Central memory CD4-positive, alpha-beta T cell (primary cell): ENCODE results near the gene ANTKMT.

Experiments used
- DNase-seq: peaks from one replicate; pipeline ENCODE4 v3.0.0; 2022

The ANTKMT gene

DNA sequence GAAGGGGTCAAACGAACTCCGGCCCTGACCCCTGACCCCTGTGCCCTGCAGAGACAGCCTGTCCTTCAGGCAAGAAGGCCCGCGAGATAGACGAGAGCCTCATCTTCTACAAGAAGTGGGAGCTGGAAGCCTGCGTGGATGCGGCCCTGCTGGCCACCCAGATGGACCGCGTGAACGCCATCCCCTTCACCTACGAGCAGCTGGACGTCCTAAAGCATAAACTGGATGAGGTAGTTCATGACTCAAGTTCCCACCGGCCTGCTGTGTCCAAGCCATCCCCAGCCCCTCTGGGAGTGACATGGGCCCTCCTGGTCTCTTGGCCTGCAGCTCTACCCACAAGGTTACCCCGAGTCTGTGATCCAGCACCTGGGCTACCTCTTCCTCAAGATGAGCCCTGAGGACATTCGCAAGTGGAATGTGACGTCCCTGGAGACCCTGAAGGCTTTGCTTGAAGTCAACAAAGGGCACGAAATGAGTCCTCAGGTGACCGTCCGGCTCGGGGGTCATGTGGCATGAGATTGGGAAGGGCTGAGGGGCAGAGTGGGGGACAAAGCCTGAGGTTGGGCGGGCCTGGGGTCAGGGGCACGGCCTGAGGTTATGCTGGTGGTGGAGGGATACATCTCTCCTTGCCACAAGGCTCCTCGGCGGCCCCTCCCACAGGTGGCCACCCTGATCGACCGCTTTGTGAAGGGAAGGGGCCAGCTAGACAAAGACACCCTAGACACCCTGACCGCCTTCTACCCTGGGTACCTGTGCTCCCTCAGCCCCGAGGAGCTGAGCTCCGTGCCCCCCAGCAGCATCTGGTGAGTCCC, 45.3 kb downstream of the ANTKMT start:
- no peak for DNase-seq

DNA sequence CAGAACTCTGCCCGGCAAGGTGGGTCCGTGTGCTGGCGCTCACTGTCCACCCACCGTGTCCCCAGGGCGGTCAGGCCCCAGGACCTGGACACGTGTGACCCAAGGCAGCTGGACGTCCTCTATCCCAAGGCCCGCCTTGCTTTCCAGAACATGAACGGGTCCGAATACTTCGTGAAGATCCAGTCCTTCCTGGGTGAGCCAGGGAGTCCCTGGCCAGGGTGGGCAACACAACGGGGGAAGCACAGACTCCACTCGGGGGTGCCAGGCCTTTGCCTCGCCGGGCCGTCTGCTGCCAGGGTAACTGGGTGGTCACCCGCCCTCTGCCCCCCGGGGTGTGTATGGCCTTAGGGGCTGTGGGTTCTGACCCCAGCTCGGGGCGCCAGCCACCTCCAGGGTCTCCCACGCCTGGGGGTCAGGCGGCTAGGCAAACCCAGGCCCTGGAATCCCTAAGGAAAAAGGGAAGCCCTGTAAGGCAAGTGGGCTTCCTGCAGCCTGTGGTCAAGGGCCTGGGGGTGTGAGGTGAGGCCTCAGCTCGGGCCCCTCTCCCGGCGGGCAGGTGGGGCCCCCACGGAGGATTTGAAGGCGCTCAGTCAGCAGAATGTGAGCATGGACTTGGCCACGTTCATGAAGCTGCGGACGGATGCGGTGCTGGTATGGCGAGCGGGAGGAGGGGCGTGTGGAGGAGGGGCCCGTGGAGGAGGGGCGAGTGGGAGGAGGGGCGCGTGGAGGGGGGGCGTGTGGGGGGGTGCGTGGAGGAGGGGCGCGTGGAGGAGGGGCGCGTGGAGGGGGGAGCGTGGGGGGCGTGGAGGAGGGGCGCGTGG, 46.1 kb downstream of the ANTKMT start:
- no peak for DNase-seq

- DNase-seq: no peak
Measured at GRCh38 chr16:767743-768235, 46.8 kb downstream of the ANTKMT start.

DNA sequence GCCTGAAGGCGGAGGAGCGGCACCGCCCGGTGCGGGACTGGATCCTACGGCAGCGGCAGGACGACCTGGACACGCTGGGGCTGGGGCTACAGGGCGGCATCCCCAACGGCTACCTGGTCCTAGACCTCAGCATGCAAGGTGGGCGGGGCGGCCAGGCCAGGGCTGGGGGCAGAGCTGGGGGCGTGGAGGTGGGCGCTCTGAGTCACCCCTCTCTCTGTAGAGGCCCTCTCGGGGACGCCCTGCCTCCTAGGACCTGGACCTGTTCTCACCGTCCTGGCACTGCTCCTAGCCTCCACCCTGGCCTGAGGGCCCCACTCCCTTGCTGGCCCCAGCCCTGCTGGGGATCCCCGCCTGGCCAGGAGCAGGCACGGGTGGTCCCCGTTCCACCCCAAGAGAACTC, 47.5 kb downstream of the ANTKMT start:
- no peak for DNase-seq

DNA sequence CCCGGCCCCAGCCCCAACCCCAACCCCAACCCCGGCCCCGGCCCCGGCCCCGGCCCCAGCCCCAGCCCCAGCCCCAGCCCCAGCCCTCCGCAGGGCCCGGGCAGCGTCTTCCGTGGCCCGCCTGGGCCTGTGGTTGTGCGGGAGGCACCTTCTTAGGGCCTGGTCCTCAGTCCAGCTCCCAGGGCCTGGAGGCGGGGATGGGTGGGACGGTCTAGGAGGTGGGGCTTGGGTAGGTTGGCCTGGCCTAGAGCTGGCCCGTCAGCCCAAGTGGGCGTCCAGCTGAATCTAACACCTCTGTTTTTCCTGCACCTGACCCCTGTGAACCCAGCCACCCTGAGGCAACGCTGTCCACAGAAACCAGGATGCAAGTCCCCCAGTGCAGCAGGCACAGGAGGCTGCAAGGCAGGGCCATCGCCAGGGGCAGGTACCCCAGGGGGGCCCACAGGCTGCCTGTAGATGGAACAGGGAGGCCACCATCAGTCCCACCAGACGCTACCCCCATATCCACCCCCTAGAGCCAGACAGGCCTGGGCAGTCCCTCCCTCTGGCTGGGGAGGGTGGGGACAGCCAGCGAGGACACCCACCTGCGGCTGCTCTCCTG, 48.3 kb downstream of the ANTKMT start:
- DNase-seq: no peak

- no peak for DNase-seq
Measured at GRCh38 chr16:769934-770333, 49.0 kb downstream of the ANTKMT start.

- no peak for DNase-seq
Measured at GRCh38 chr16:770411-770810, 49.5 kb downstream of the ANTKMT start.
